Measurements from ENCODE around the gene PTPRJ. TPM values are rescaled to one million over a fixed set of nuclear protein-coding genes. Genes with fewer than 3 reads are reported as not detected.
A peak's percentile ranks its signal among the peaks of the same experiment; 100 is the strongest.
"Not testable (repeated sequence)": the region's sequence is repeated elsewhere in the genome, so short reads cannot be mapped to it uniquely, and the experiment has no call there.

Gene PTPRJ
- total RNA-seq, 1 donor from 2014 or later, result 70.3 TPM

DNA sequence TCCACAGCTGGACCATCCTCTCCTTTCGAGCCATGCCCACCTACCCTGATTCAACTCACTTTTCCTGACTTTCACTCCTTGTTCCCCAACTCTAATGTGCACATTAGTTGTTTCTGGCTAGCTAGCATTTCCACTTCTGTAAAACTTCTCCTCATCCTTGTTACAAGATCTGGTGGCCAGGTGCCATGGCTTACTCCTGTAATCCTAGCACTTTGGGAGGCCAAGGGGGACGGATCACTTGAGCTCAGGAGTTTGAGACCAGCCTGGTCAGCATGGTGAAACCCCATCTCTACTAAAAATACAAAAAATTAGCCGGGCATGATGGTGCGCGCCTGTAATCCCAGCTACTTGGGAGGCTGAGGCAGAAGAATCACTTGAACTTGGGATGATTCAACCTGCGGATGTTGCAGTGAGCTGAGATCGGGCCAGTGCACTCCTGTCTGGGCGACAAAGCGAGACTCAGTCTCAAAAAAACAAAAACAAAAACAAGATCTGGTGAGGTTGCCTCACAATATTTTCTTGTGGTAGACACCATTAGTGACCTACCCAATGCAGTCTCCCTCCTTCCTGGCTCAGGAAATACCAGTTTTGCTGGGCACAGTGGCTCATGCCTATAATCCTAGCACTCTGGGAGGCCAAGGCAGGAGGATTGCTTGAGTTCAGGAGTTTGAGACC lies 31.2 kb upstream of the PTPRJ start:
- intact Hi-C loops (cut with micrococcal nuclease), result loop anchor here (5.0 kb wide), 1 partner anchor 33 kb away; the partner anchor contains the start of gene PTPRJ
- H3K36me3 Mint-ChIP-seq (ENCODE audit: low read depth), result not testable (repeated sequence)
- peak overlapping the region; percentile 52 for H3K27ac Mint-ChIP-seq

GRCh38 chr11:47950396-47950795 lies 30.0 kb upstream of the PTPRJ start:
- Mint-ChIP-seq H3K27ac (peak overlapping the region; percentile 70), H3K4me1 (ENCODE audit: low read depth) (peaks cover 58% of the 10 kb centered on the region), H3K4me3 (no peak overlapping the region), H3K36me3 (ENCODE audit: low read depth) (peaks cover 2% of the 10 kb centered on the region), H3K9me3 (no peaks in the 10 kb centered on the region), H3K27me3 (ENCODE audit: insufficient read depth) (no peaks in the 10 kb centered on the region)
- intact Hi-C loops (cut with micrococcal nuclease), result no loop called here
- DNase-seq (ENCODE audit: low spot score), result peak; percentile 54

More for the DNA sequence above, 31.2 kb upstream of the PTPRJ start:
- DNase-seq (ENCODE audit: low spot score); H3K27me3 Mint-ChIP-seq (ENCODE audit: insufficient read depth); H3K4me3 Mint-ChIP-seq; H3K9me3 Mint-ChIP-seq: not testable (repeated sequence)
- peaks cover 51% of the 10 kb centered on the region for H3K4me1 Mint-ChIP-seq (ENCODE audit: low read depth)

DNA sequence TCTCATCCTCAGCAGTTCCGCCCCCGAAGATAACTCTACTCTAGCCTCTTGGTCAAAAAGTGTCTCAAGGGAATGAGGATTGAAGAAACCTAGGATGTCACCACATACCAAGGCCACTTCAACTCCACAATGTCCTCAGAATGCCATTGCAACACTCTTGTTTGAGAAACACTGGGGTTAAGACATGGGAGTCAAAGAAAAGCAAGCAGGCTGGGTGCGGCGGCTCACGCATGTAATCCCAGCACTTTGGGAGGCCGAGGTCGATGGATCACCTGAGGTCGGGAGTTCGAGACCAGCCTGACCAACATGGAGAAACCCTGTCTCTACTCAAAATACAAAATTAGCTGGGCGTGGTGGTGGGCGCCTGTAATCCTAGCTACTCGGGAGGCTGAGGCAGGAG lies 28.9 kb upstream of the PTPRJ start:
- H3K4me1 Mint-ChIP-seq (ENCODE audit: low read depth), result peaks cover 56% of the 10 kb centered on the region
- H3K27me3 Mint-ChIP-seq (ENCODE audit: insufficient read depth); H3K4me3 Mint-ChIP-seq; H3K36me3 Mint-ChIP-seq (ENCODE audit: low read depth); H3K27ac Mint-ChIP-seq; intact Hi-C loops (cut with micrococcal nuclease); H3K9me3 Mint-ChIP-seq; DNase-seq (ENCODE audit: low spot score): not testable (repeated sequence)

GRCh38 chr11:47955061-47955755 lies 25.2 kb upstream of the PTPRJ start:
- H3K27ac Mint-ChIP-seq, result no peak overlapping the region
- DNase-seq (ENCODE audit: low spot score), result no peak
- peaks cover 23% of the 10 kb centered on the region for H3K4me1 Mint-ChIP-seq (ENCODE audit: low read depth)
- no peak overlapping the region for H3K4me3 Mint-ChIP-seq
- H3K9me3 Mint-ChIP-seq, result no peaks in the 10 kb centered on the region
- H3K36me3 Mint-ChIP-seq (ENCODE audit: low read depth), result peaks cover 2% of the 10 kb centered on the region
- H3K27me3 Mint-ChIP-seq (ENCODE audit: insufficient read depth), result no peaks in the 10 kb centered on the region
- intact Hi-C loops (cut with micrococcal nuclease), result no loop called here

DNA sequence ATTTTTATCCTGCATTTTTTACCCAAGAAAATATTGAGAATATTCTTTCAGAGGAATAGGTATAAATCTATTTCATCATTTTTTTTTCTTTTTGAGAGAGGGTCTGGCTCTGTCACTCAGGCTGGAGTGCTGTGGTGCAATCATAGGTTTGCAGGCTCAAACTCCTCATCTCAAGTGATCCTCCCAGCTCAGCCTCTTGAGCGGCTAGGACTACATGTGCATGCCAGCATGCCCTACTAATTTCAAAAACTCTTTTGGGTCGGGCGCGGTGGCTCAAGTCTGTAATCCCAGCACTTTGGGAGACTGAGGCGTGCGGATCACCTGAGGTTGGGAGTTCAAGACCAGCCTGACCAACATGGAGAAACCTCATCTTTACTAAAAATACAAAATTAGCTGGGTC lies 20.3 kb upstream of the PTPRJ start:
- Mint-ChIP-seq H3K27me3 (ENCODE audit: insufficient read depth) (no peaks in the 10 kb centered on the region), H3K36me3 (ENCODE audit: low read depth) (no peaks in the 10 kb centered on the region), H3K9me3 (no peaks in the 10 kb centered on the region), H3K27ac (no peak overlapping the region), H3K4me1 (ENCODE audit: low read depth) (peaks cover 9% of the 10 kb centered on the region), H3K4me3 (no peak overlapping the region)
- intact Hi-C loops (cut with micrococcal nuclease), result no loop called here
- DNase-seq (ENCODE audit: low spot score), result no peak

- intact Hi-C loops (cut with micrococcal nuclease), result no loop called here
- no peak overlapping the region for H3K4me3 Mint-ChIP-seq
- H3K9me3 Mint-ChIP-seq, result no peaks in the 10 kb centered on the region
- no peak for DNase-seq (ENCODE audit: low spot score)
- no peaks in the 10 kb centered on the region for H3K36me3 Mint-ChIP-seq (ENCODE audit: low read depth)
- no peaks in the 10 kb centered on the region for H3K27me3 Mint-ChIP-seq (ENCODE audit: insufficient read depth)
- H3K27ac Mint-ChIP-seq, result no peak overlapping the region
- no peaks in the 10 kb centered on the region for H3K4me1 Mint-ChIP-seq (ENCODE audit: low read depth)
Observed at GRCh38 chr11:47961383-47961782, 19.0 kb upstream of the PTPRJ start.

DNA sequence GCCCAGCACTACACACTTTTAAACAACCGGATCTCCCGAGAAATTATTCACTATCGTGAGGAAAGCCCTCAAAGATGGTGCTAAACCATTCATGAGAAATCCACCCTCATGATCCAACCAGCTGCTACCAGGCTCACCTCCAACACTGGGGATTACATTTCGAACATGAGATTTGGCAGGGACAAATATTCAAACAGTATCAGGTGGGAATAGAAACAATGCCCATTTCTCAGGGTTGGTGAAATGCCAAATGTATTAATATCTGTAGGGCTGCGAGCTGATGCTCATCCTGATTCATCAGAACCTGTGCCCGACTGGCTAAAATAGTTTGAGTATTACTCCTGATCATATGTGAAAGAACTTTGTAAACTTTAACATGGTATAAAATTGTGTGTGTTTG lies 15.8 kb upstream of the PTPRJ start:
- Mint-ChIP-seq H3K4me3 (no peak overlapping the region), H3K27me3 (ENCODE audit: insufficient read depth) (peaks cover under 1% of the 10 kb centered on the region), H3K36me3 (ENCODE audit: low read depth) (no peaks in the 10 kb centered on the region), H3K4me1 (ENCODE audit: low read depth) (no peaks in the 10 kb centered on the region), H3K27ac (no peak overlapping the region), H3K9me3 (no peaks in the 10 kb centered on the region)
- no peak for DNase-seq (ENCODE audit: low spot score)
- intact Hi-C loops (cut with micrococcal nuclease), result no loop called here

DNA sequence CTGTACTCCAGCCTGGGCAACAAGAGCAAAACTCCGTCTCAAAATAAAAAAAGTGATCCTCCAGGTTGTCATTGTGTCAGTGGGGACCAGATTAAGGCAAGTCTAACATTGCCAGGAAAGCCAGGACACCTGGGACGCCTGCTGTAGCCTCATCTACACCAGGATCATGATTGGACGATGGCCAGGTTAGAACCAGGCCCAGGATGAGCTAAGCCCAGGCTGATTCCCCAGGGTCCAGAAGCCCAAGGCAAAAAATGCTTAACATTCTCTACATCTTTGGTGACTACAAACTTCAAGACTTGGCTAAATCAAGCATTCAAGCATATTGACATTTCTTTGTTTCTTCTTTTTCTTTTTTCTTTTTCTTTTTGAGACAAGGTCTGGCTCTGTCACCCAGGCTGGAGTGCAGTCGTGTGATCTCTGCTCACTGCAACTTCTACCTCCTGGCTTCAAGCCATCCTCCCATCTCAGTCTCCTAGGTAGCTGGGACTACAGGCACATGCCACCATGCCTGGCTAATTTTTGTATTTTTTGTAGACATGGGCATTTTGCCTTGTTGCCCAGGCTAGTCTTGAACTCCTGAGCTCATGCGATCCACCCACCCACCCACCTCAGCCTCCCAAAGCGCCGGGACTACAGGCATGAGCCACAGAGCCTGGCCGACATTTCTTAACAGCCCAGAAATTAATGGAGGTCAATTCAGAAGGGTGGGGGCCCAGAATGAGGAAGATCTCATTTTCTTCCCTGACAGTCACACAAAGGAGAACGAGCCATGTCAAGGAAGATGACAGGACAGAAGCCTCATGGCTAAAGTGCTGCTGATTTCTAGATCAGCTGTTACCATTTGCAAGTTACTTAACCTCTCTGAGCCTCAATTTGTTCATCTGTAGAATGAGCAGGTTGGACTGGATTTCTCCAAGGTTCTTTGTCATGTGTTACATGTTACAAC lies 12.5 kb upstream of the PTPRJ start:
- Mint-ChIP-seq H3K27ac (no peak overlapping the region), H3K36me3 (ENCODE audit: low read depth) (no peaks in the 10 kb centered on the region), H3K4me1 (ENCODE audit: low read depth) (no peaks in the 10 kb centered on the region), H3K9me3 (no peaks in the 10 kb centered on the region), H3K4me3 (no peak overlapping the region), H3K27me3 (ENCODE audit: insufficient read depth) (peaks cover 2% of the 10 kb centered on the region)
- no peak for DNase-seq (ENCODE audit: low spot score)
- intact Hi-C loops (cut with micrococcal nuclease), result no loop called here

DNA sequence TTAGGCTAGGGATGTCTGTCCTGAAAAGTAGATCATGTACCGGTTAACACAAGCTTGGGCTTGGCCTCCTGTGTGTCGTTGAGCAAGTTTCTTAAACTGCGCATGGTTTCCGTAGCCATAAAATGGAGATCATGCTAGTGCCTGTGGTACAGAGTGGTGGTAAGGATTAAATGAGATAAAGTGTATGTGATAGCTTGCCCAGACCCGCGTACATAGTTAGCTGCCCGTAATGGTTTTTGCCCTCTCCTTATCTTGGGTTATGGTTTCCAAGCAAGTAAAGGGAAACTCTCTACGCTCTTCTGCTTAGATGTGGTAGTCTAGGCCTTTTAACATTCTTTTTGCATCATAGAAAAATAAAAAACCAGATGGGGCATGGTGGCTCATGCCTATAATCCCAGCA lies 11.0 kb upstream of the PTPRJ start:
- intact Hi-C loops (cut with micrococcal nuclease), result no loop called here
- DNase-seq (ENCODE audit: low spot score), result no peak
- H3K4me1 Mint-ChIP-seq (ENCODE audit: low read depth), result peaks cover 2% of the 10 kb centered on the region
- H3K4me3 Mint-ChIP-seq, result no peak overlapping the region
- peaks cover 2% of the 10 kb centered on the region for H3K27me3 Mint-ChIP-seq (ENCODE audit: insufficient read depth)
- no peaks in the 10 kb centered on the region for H3K36me3 Mint-ChIP-seq (ENCODE audit: low read depth)
- H3K9me3 Mint-ChIP-seq, result no peaks in the 10 kb centered on the region
- H3K27ac Mint-ChIP-seq, result no peak overlapping the region

- H3K27ac Mint-ChIP-seq, result no peak overlapping the region
- H3K36me3 Mint-ChIP-seq (ENCODE audit: low read depth), result no peaks in the 10 kb centered on the region
- intact Hi-C loops (cut with micrococcal nuclease), result no loop called here
- H3K27me3 Mint-ChIP-seq (ENCODE audit: insufficient read depth), result peaks cover 5% of the 10 kb centered on the region
- no peak overlapping the region for H3K4me3 Mint-ChIP-seq
- H3K9me3 Mint-ChIP-seq, result no peaks in the 10 kb centered on the region
- no peak for DNase-seq (ENCODE audit: low spot score)
- H3K4me1 Mint-ChIP-seq (ENCODE audit: low read depth), result peaks cover 5% of the 10 kb centered on the region
Observed at GRCh38 chr11:47971501-47971900, 8.9 kb upstream of the PTPRJ start.

DNA sequence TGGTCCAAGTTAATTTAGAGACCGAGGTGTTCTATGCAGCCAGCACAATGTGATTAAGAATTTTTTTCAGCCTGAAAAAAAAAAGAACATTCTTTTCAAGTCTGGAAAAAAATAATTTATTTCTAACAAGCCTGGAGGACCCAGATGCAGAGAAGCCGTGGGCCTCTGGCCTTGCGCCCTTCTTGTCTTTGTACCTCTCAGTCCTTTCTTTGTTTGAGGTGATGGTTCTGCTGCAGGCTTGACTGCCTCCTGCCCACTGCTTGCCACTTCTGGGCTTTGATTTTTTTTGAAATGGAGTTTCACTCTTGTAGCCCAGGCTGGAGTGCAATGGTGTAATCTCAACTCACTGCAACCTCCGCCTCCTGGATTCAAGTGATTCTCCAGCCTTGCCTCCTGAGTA lies 7.2 kb upstream of the PTPRJ start:
- no peak for DNase-seq (ENCODE audit: low spot score)
- no peak overlapping the region for H3K27ac Mint-ChIP-seq
- H3K9me3 Mint-ChIP-seq, result no peaks in the 10 kb centered on the region
- H3K36me3 Mint-ChIP-seq (ENCODE audit: low read depth), result no peaks in the 10 kb centered on the region
- H3K27me3 Mint-ChIP-seq (ENCODE audit: insufficient read depth), result peaks cover 14% of the 10 kb centered on the region
- intact Hi-C loops (cut with micrococcal nuclease), result no loop called here
- H3K4me3 Mint-ChIP-seq, result no peak overlapping the region
- H3K4me1 Mint-ChIP-seq (ENCODE audit: low read depth), result peaks cover 5% of the 10 kb centered on the region

GRCh38 chr11:47976931-47977330 lies 3.4 kb upstream of the PTPRJ start:
- peaks cover 2% of the 10 kb centered on the region for H3K36me3 Mint-ChIP-seq (ENCODE audit: low read depth)
- peaks cover 11% of the 10 kb centered on the region for H3K4me1 Mint-ChIP-seq (ENCODE audit: low read depth)
- peaks cover 12% of the 10 kb centered on the region for H3K27me3 Mint-ChIP-seq (ENCODE audit: insufficient read depth)
- H3K27ac Mint-ChIP-seq, result no peak overlapping the region
- intact Hi-C loops (cut with micrococcal nuclease), result no loop called here
- H3K4me3 Mint-ChIP-seq, result no peak overlapping the region
- no peak for DNase-seq (ENCODE audit: low spot score)
- no peaks in the 10 kb centered on the region for H3K9me3 Mint-ChIP-seq

- Mint-ChIP-seq H3K4me3 (no peak overlapping the region), H3K4me1 (ENCODE audit: low read depth) (peaks cover 12% of the 10 kb centered on the region), H3K36me3 (ENCODE audit: low read depth) (peaks cover 3% of the 10 kb centered on the region), H3K9me3 (no peaks in the 10 kb centered on the region), H3K27ac (peak overlapping the region; percentile 34), H3K27me3 (ENCODE audit: insufficient read depth) (peaks cover 12% of the 10 kb centered on the region)
- intact Hi-C loops (cut with micrococcal nuclease), result no loop called here
- DNase-seq (ENCODE audit: low spot score), result no peak
Observed at GRCh38 chr11:47977623-47978022, 2.7 kb upstream of the PTPRJ start.

Measured in activated T-helper 1 cell treated with anti-CD3 and anti-CD28 coated beads, Interleukin-12 subunit alpha, Interleukin-12 subunit beta, Interleukin-2, Interleukin-4 antibody, amounts not matched to agents 30 ng/mL and 10 ng/mL and 1 ng/mL, durations not matched to agents 14 hours and 24 hours and 36 hours (primary cell).